Fibroblast of the conjunctiva (primary cell): ENCODE measurements around the gene HYAL3.
A peak's percentile ranks its signal among the peaks of the same experiment; 100 is the strongest.
"Not testable (repeated sequence)": the region's sequence is repeated elsewhere in the genome, so short reads cannot be mapped to it uniquely, and the experiment has no call there.

Experiments
- DNase-seq: peaks from one replicate; pipeline ENCODE4 v3.0.0-alpha.2; 2010; ENCODE audit warnings: low read depth

HYAL3 gene

GRCh38 chr3:50290161-50290641 lies 9.0 kb downstream of the HYAL3 start:
- DNase-seq = no peak

GRCh38 chr3:50289130-50289529 lies 10.1 kb downstream of the HYAL3 start:
- no peak for DNase-seq

- DNase-seq = no peak
These were observed 10.7 kb downstream of the HYAL3 start for GRCh38 chr3:50288387-50289007.

- no peak for DNase-seq
These were observed 11.9 kb downstream of the HYAL3 start for GRCh38 chr3:50287262-50287661.

DNA sequence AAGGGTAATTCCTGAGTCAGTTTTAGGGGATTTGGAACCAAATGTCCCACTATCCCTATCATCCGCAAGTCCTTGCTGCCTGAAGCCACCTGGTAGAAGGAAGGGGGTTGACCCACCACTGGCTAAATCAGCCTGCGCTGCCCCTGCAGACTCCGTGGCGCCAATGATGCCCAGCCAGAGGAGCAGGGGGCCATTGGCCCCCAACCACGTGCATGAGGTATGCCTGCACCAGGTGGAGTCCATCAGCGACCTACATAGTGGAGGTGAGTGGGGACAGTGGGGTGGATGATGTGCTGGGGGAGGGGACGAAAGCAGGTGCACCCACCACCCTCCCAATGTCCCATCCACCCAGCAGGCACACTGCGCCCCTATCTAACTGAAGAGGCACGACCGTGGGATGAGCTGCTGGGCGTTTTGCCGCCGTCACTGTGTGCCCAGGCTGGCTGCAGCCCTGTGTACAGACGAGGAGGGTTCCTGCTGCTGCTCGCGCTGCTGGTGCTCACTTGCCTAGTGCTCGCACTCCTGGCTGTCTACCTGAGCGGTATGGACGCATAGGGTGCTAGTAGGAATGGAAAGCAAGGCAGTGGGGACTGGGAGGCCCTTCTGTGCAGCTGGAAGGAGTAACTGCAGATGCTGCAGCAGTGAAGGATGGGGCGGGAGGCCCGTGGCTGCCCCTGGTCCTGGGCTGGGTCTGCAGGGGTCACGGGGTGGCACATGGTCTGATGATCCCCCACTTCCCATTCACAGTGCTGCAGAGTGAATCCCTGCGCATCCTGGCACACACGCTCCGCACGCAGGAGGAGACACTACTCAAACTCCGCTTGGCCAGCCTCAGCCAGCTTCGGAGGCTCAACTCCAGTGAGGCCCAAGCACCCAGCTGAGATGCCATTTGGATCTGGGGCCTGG lies 12.6 kb downstream of the HYAL3 start:
- no peak for DNase-seq

DNA sequence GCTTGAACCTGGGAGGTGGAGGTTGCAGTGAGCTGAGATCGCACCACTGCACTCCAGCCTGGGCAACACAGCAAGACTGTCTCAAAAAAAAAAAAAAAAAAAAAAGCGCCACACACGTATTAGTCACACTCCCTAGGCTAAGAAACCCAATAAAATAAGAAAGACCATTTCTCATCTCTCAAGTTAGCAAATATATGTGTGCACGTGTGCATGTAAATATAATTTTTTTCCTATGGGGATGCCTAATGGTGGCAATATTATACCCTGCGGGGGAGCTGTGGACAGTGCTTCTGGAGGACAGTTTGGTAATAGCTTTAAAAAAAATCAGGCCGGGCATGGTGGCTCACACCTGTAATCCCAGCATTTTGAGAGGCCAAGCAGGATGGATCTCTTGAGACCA lies 15.1 kb downstream of the HYAL3 start:
- not testable (repeated sequence) for DNase-seq

DNA sequence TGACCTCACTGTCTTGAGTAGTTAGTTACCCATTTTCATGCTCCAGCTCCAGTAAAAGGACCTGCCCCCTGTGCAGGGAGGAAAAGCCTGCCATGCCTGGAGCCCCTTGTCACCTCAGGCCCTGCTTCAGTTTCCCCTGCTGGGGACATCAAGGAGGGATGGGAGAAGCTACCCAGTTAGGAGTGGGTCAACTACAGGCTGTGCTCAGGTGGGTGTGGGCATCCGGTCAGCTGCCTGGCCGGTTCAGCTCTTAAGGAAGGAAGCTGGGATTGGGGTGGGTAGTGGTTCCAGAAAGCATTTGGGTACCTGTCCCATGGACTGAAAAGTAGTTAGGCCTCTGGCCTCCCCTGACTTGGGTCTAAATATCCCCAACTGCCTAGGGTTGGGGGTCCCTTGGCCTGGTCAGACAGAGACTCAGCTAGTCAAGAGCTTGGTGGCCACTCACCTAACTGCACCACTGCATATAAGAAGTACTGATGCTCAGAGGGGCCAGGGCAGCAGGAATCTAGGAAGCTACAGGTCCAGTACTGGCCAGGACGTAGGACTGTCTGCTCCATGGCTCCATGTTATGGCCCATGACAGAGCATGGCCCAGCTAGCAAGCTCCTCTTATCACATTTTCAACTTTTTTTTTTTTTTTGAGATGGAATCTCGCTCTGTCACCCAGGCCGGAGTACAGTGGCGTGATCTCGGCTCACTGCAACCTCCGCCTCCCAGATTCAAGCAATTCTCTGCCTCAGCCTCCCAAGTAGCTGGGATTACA lies 19.8 kb downstream of the HYAL3 start:
- no peak for DNase-seq

GRCh38 chr3:50278880-50279224 lies 20.4 kb downstream of the HYAL3 start, which contains the start of gene LSMEM2:
Gene LSMEM2 (plus strand): TSS chr3:50279087. CDS start chr3:50279114, 27 bp downstream.
- DNase-seq = no peak

- DNase-seq = no peak
These were observed 20.9 kb downstream of the HYAL3 start for GRCh38 chr3:50278123-50278879.

DNA sequence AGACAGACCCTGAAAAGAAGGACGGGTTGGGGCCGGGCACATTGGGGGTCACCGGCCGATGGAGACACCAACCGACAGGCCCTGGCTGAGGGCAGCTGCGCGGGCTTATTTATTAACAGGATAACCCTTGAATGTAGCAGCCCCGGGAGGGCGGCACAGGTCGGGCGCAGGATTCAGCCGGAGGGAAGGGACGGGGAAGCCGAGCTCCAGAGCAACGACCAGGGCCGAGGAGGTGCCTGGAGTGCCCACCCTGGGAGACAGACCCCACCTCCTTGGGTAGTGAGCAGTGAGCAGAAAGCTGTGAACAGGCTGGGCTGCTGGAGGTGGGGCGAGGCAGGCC lies 22.5 kb downstream of the HYAL3 start:
- no peak for DNase-seq

GRCh38 chr3:50275996-50276761 lies 23.0 kb downstream of the HYAL3 start:
- DNase-seq = no peak

- no peak for DNase-seq
These were observed 23.8 kb downstream of the HYAL3 start for GRCh38 chr3:50275141-50275995.

GRCh38 chr3:50274371-50275104 lies 24.7 kb downstream of the HYAL3 start:
- no peak for DNase-seq

- DNase-seq = no peak
These were observed 25.5 kb downstream of the HYAL3 start for GRCh38 chr3:50273689-50274065.

DNA sequence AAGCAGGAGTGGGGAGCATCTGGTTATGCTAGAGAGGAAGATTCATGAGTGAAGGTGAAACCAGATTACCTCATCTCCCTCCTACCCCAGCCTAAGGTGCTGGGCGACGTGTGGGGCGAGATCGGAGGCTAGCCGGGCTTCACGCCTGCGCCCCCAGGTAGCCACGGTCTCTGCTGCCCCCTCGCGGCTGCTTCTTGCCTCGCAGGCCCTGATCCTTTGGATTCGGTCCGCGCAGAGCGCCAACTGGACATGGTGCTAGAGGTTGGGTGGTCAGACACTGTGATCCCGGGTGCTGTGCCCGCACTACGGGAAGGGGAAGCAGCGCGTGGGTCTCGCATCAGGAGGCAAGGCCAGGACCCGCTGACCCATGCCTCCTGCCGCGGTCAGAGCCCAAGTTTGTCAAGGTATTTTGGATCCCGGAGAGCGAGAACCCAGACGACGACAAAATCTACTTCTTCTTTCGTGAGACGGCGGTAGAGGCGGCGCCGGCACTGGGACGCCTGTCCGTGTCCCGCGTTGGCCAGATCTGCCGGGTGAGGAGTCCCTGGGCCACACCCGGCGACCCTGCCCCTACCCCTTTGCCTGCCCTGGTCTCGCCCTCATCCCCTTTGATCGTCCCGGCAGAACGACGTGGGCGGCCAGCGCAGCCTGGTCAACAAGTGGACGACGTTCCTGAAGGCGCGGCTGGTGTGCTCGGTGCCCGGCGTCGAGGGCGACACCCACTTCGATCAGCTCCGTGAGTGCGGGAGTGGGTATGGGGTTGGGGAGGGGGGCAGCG lies 26.1 kb downstream of the HYAL3 start:
- peak; percentile 40 for DNase-seq

DNA sequence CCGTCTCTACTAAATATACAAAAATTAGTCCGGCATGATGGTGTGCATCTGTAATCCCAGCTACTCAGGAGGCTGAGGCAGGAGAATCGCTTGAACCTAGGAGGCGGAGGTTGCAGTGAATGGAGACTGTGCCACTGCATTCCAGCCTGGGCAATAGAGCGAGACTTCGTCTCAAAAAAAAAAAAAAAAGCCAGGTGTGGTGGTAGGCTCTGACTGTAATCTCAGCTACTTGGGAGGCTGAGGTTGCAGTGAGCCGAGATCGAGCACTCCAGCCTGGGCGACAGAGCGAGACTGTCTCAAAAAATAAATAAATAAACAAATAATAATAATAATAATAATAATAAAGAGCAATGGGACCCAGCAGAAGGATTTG lies 26.7 kb downstream of the HYAL3 start:
- DNase-seq = not testable (repeated sequence)

DNA sequence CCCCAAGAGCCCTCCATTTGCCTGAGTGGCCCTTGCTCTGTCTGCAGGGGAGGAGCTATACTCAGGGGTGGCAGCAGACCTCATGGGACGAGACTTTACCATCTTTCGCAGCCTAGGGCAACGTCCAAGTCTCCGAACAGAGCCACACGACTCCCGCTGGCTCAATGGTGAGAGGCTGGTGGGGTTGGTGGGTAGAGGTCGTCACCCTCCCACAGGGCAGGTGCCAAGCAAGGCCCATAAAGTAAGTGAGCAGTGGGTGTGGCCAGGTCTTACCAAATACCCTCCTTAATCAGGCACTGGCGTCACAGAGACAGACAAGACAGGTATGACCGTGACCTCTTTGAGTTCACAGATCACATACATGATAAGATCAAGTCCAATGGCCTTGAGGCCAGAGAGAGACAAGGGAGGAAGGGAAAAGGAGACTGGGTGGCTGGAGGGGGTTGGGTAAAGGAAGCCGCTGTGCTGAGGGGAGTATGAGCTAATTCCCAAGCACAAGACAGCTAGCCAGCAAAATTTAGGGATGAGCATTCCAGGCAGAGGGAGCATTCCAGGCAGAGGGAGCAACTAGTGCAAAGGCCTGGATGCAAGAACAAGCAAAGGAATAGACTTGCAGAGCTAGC lies 27.8 kb downstream of the HYAL3 start:
- no peak for DNase-seq
